ENCODE results near the gene SPACA6. TPM values are rescaled to one million over a fixed set of nuclear protein-coding genes. Genes with fewer than 3 reads are reported as not detected.

The SPACA6 gene
- total RNA-seq (2021; fragmentation: NEBNext Ultra II Directional; extraction: Animal tissue kit (Norgen Biotek cat#: 25700)) (4.1 and 7.5 TPM in 2 replicates), polyA plus RNA-seq (2011; rRNA removed) (7.1 and 9.7 TPM in 2 replicates), polyA minus RNA-seq (2011; rRNA and poly(A)+ RNA removed) (1.3 and 2.3 TPM in 2 replicates)
- polyA plus RNA-seq (2011; cell fraction: cytosol; rRNA removed) = 8.5 TPM
- 23.1 TPM for polyA plus RNA-seq (2011; cell fraction: nucleus; rRNA removed)
- polyA plus RNA-seq (2012, experiment 1 of 2) = 6.3 to 8.0 TPM (median 7.3 TPM) in 4 replicates
- 6.1 TPM for polyA plus RNA-seq (2012, experiment 2 of 2)
- polyA plus RNA-seq (2013, experiment 1 of 2) = 4.7 TPM
- 4.4 TPM for polyA plus RNA-seq (2013, experiment 2 of 2)
- polyA minus RNA-seq (2011; cell fraction: cytosol; rRNA and poly(A)+ RNA removed) = 1.4 TPM
- 7.4 TPM for polyA minus RNA-seq (2011; cell fraction: nucleus; rRNA and poly(A)+ RNA removed)
- long read RNA-seq, experiment 1, partial matches to known transcripts = 1 of 1 reads
- long read RNA-seq, experiment 1, other reads (novel, unspliced or antisense) = 0 of 1 reads
- long read RNA-seq, experiment 2 = 0 reads

- no peak for DNase-seq (ENCODE audit: low read depth in 1 of 2, low spot score in 2 of 2)
- Histone ChIP-seq H4K20me1 (replicated peaks in 1 of 2; ENCODE audit: control insufficient read depth in 1 of 2, insufficient read depth in 2 of 2, low read length in 2 of 2) (peaks cover 0 to 7% of the 10 kb centered on the region in 2 experiments), H3K18ac (ENCODE audit: extremely low read depth, low read length) (no peak within 1 kb of the TSS; the same call in 1 of the 2 replicates), H3K4me2 (ENCODE audit: insufficient read depth in 1 of 2, low read depth in 2 of 2, low read length in 2 of 2) (peak within 1 kb of the TSS in 1 of 2 experiments; percentile 97; a peak in 2 of 4 replicates), H2BK15ac (ENCODE audit: low read length) (no peak within 1 kb of the TSS), H3K9ac (replicated peaks in 1 of 4; ENCODE audit: extremely low read depth in 1 of 4, low read depth in 3 of 4, low read length in 3 of 4) (no peak within 1 kb of the TSS), H3K79me1 (ENCODE audit: low read depth, low read length) (peaks cover 11% of the 10 kb centered on the region), H4K91ac (replicated peaks; ENCODE audit: insufficient read length, low read length) (no peak within 1 kb of the TSS), H2AFZ (ENCODE audit: low read length) (no peak within 1 kb of the TSS), H3K23ac (ENCODE audit: insufficient read length) (no peak within 1 kb of the TSS), H3K56ac (replicated peaks; ENCODE audit: insufficient read length, low read depth, low read length) (no peak within 1 kb of the TSS), H2BK5ac (ENCODE audit: low read depth, low read length) (0 out of 2 replicates have a peak within 1 kb of the TSS, but pooled peaks have one; percentile 91), H3K4me1 (replicated peaks in 1 of 4; ENCODE audit: control insufficient read depth in 3 of 4, insufficient read depth in 4 of 4, low read length in 3 of 4) (peaks cover 0 to 11% (median 5%) of the 10 kb centered on the region in 4 experiments; a peak in 5 of 7 replicates), H2BK12ac (ENCODE audit: low read depth, low read length) (no peak within 1 kb of the TSS), H3K36me3 (ENCODE audit: control insufficient read depth in 2 of 4, insufficient read depth in 4 of 4, low read length in 3 of 4) (0 out of 8 replicates have a peak, but pooled peaks cover 0 to 4% (median 0%) of the 10 kb centered on the region in 4 experiments), H3K27me3 (replicated peaks in 1 of 4; ENCODE audit: control insufficient read depth in 3 of 4, extremely low read depth in 1 of 4, insufficient read depth in 3 of 4, low read length in 3 of 4) (no peaks in the 10 kb centered on the region), H3K27ac (ENCODE audit: low read depth, low read length) (no peak within 1 kb of the TSS), H3K14ac (ENCODE audit: insufficient read length) (no peak within 1 kb of the TSS), H3K79me2 (ENCODE audit: control insufficient read depth in 1 of 2, insufficient read depth in 2 of 2, low read length in 2 of 2) (peaks cover 0 to 12% of the 10 kb centered on the region in 2 experiments; a peak in 1 of 4 replicates), H3K4ac (replicated peaks; ENCODE audit: insufficient read length, low read depth, low read length) (no peak within 1 kb of the TSS), H2BK120ac (replicated peaks; ENCODE audit: low read depth, low read length) (no peak within 1 kb of the TSS), H2BK20ac (ENCODE audit: low read length) (no peak within 1 kb of the TSS), H3K23me2 (ENCODE audit: low read depth, low read length) (peaks cover 15% of the 10 kb centered on the region), H2AK5ac (ENCODE audit: low read depth, low read length) (no peak within 1 kb of the TSS), H4K5ac (ENCODE audit: insufficient read length, low read depth, low read length) (no peak within 1 kb of the TSS), H3K9me3 (ENCODE audit: insufficient read depth in 2 of 2, low read depth in 1 of 2, low read length in 1 of 2) (no peaks in the 10 kb centered on the region), H4K8ac (ENCODE audit: extremely low read depth, insufficient read depth, low read length) (no peak within 1 kb of the TSS), H3K4me3 (ENCODE audit: extremely low read depth in 1 of 4, insufficient read depth in 2 of 4, low read depth in 3 of 4, low read length in 4 of 4) (peak within 1 kb of the TSS in 1 of 4 experiments; percentile 64; a peak in 2 of 8 replicates)
- WGBS, 2 experiments (ENCODE audit: extremely low coverage in 1 of 2, insufficient coverage in 1 of 2, insufficient read length in 1 of 2, insufficient replicate concordance in 2 of 2, low coverage in 1 of 2, low lambda C conversion rate in 2 of 2, missing lambda C conversion rate in 1 of 2) = 94% methylated on average over 7 of the region's 8 CpGs; no CpG with 5 or more reads in 1 of the 2 experiments
- CTCF ChIA-PET (ENCODE audit: partially characterized antibody) = interaction anchor here (1.2 to 1.9 kb wide), 2 partner anchors 10 to 84 kb away, joined by 3 to 9 read pairs; no protein-coding TSS in a partner anchor
- no peak for FAIRE-seq
- POLR2A ChIA-PET (ENCODE audit: partially characterized antibody) = no interaction called here
- TF ChIP-seq RAD21 (IDR thresholded peaks at IDR 0.05 in 1 of 2, conservative IDR thresholded peaks at IDR 0.05 in 1 of 2; ENCODE audit: low read depth in 2 of 2, low read length in 2 of 2) = no peak
- no peak for TF ChIP-seq SRF (IDR thresholded peaks at IDR 0.05; ENCODE audit: low read depth, low read length)
- no peak for TF ChIP-seq CEBPB (IDR thresholded peaks at IDR 0.05; ENCODE audit: low read depth, low read length)
- no peak for TF ChIP-seq CTCF (IDR thresholded peaks at IDR 0.05; ENCODE audit: control extremely low read depth in 1 of 3, insufficient read depth in 1 of 3, low read depth in 1 of 3, low read length in 3 of 3)
- no peak for TF ChIP-seq CTBP2 (IDR thresholded peaks at IDR 0.05; ENCODE audit: borderline replicate concordance, insufficient read depth, insufficient read length, low read length)
- no peak for TF ChIP-seq POU5F1 (IDR thresholded peaks at IDR 0.05; ENCODE audit: low read depth, low read length)
- TF ChIP-seq EP300 (IDR thresholded peaks at IDR 0.05; ENCODE audit: borderline replicate concordance in 1 of 2, low read depth in 2 of 2, low read length in 2 of 2) = no peak
- TF ChIP-seq ASH2L (IDR thresholded peaks at IDR 0.05; ENCODE audit: low read length) = no peak
Measured at GRCh38 chr19:51693260-51693659, at the start of gene SPACA6. TSS of gene SPACA6 (plus strand) at chr19:51693330. CDS start at chr19:51693527, 197 bp downstream.
